Astrocyte of the spinal cord (primary cell): ENCODE measurements around the gene GRIK1.

Experiments used
- DNase-seq: peaks from one replicate; pipeline ENCODE4 v3.0.0; 2011; ENCODE audit warnings: low read depth, low spot score
- H3K4me3 ChIP-seq: 2 replicates; pipeline ENCODE4 v1.5.1; 2011; ENCODE audit warnings: low read depth, mild to moderate bottlenecking, low read length, moderate library complexity
- CTCF ChIP-seq: IDR thresholded peaks from 2 replicates; pipeline ENCODE4 v1.5.1; 2012; ENCODE audit warnings: low read depth, mild to moderate bottlenecking, low read length, inconsistent platforms
- in situ Hi-C: cut with HindIII; loops from 2 replicates; pipeline ENCODE4 v1.10.0; 2017; ENCODE audit warnings: low sequenced_read_pairs

Gene GRIK1

GRCh38 chr21:29933088-29933487, 6.7 kb downstream of the GRIK1 start:
- in situ Hi-C loops = no loop called here
- no peak overlapping the region for H3K4me3 ChIP-seq
- DNase-seq = no peak
- TF ChIP-seq CTCF = no peak

DNA sequence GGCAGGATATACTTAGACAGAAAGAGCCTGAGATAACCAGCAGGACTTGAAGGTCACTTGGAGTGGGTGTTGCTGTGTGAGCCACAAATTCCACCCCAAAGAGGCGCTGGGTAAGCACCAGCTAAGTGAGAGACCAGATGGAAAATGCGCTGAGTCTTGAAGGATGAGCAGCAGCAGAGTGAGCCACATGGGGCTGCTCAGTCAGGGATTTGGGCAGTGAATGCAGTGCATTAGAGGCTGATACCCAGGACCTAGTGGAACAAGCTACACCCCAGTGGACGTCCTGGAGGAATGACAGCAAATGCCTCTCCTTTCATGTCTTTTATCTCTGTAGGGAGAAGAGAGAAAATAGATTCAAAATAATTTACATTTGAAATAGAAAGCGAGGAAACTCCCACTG, 11.3 kb downstream of the GRIK1 start:
- in situ Hi-C loops = no loop called here
- no peak overlapping the region for H3K4me3 ChIP-seq
- TF ChIP-seq CTCF = no peak
- no peak for DNase-seq

DNA sequence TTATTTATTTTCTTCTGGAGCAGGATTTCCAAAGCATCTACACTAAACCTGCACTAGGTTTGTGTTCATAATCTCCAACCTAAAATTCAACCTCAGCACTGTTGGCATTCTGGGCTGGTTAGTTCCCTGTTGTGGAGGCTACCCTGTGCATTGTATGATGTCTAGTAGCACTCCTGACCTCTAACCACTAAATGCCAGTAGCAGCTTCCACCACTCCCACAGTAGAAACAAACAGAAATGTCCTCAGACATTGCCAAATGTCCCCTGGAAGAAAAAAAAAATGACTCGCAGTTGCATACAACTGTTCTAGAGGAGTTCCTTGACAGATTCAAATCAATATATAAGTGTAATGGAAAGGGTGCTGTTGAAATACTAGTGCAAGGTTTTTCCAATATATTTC, 18.9 kb downstream of the GRIK1 start:
- DNase-seq = no peak
- H3K4me3 ChIP-seq = no peak overlapping the region
- no peak for TF ChIP-seq CTCF
- in situ Hi-C loops = no loop called here

- in situ Hi-C loops = no loop called here
- H3K4me3 ChIP-seq = no peak overlapping the region
- no peak for DNase-seq
- TF ChIP-seq CTCF = no peak
These were observed 25.5 kb downstream of the GRIK1 start for GRCh38 chr21:29914326-29914725.

- no peak for DNase-seq
- no peak overlapping the region for H3K4me3 ChIP-seq
- TF ChIP-seq CTCF = no peak
- in situ Hi-C loops = no loop called here
These were observed 30.2 kb downstream of the GRIK1 start for GRCh38 chr21:29909571-29909970.

DNA sequence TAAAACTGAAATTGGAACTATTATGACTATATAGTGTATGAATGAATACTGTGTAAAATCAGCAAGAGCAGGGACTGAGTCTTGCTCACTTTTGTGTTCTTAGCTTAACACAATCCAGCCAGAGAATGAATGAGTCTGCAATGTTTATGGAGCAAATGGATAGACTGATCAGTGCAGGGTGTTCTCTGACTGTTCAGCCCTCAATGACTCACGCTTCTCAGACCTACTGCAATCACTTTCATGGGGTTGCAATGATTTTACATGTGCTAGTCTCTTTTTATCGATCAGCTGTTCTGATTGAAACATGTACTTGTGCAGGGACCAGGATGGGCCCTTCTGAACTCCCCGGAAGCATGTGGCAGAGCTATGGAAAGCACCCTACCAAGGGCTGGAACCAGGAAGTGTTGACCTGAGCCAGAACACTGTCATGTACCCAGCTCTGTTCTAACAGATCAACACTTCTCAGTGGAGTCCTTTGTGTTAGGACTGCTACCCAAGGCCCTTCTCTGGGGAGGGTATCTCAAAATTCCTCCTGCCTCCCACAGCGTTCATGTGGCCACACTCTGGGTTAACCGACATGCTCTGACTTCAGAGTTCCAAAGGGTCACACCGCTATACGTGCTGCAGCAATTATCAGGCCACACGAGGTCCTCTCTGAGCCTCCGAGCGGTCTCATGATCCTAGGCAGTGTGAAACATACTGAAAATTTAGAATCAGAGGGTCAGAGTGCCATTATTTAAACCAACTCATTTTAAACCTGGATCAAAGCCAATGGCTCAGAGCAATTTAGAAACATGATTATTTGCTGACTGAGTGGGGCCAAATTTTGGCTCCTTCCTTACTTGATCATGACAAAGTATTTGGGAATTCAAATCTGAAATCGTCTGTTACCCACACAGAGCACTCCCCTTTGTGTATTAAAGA, 35.2 kb downstream of the GRIK1 start:
- peak; percentile 50 for DNase-seq
- in situ Hi-C loops = no loop called here
- H3K4me3 ChIP-seq = no peak overlapping the region
- no peak for TF ChIP-seq CTCF
